Testis (tissue), 2 donors: Measurements from ENCODE around the gene ZSCAN32.

ENCODE experiments used
- POLR2A ChIP-seq: fragments of 450-650 bp; IDR thresholded peaks from one replicate; pipeline ENCODE4 v1.6.1; 2017; ENCODE audit warnings: antibody characterized with exemption, mild to moderate bottlenecking, moderate library complexity
- TF ChIP-seq, protein P1 (sequence below), 3 experiments: fragments of 450-650 bp in 2 of 3; fragments of 200-600 bp in 1 of 3; sonication (generic) in 1 of 3; IDR thresholded peaks; one replicate each; pipeline ENCODE4 v1.5.1; 2016 to 2019; ENCODE audit warnings: antibody characterized with exemption in 3 of 3, mild to moderate bottlenecking in 2 of 3, moderate library complexity in 1 of 3

DNA sequence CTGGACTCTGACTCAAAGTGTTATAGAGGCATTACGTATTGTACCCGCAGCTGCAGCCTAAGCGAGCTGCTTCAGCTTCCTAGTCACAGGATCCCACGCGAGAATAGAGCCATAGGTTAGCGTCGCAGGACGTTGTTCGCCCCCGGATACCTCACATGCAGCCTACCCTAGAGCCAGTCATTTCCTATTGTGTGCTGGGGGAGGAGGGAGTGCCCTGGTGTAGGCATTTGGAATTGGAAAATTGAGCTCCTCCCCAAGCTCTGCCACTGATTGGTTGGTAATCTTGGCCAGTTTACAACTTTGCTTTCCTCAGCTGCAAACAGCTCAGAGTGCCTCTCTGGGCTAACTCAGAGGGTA, 43.2 kb upstream of the ZSCAN32 start:
- TF ChIP-seq, protein P1, sequence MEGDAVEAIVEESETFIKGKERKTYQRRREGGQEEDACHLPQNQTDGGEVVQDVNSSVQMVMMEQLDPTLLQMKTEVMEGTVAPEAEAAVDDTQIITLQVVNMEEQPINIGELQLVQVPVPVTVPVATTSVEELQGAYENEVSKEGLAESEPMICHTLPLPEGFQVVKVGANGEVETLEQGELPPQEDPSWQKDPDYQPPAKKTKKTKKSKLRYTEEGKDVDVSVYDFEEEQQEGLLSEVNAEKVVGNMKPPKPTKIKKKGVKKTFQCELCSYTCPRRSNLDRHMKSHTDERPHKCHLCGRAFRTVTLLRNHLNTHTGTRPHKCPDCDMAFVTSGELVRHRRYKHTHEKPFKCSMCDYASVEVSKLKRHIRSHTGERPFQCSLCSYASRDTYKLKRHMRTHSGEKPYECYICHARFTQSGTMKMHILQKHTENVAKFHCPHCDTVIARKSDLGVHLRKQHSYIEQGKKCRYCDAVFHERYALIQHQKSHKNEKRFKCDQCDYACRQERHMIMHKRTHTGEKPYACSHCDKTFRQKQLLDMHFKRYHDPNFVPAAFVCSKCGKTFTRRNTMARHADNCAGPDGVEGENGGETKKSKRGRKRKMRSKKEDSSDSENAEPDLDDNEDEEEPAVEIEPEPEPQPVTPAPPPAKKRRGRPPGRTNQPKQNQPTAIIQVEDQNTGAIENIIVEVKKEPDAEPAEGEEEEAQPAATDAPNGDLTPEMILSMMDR (IDR thresholded peaks at IDR 0.05), result peak in 1 of 3 experiments; percentile 22
- TF ChIP-seq POLR2A, result no peak
